CD4-positive, alpha-beta T cell (primary cell): ENCODE measurements around the gene BAIAP2. TPM values are rescaled to one million over a fixed set of nuclear protein-coding genes. Genes with fewer than 3 reads are reported as not detected.
A peak's percentile ranks its signal among the peaks of the same experiment; 100 is the strongest.
"Not testable (repeated sequence)": the region's sequence is repeated elsewhere in the genome, so short reads cannot be mapped to it uniquely, and the experiment has no call there.

Experiments
- ATAC-seq: fragments of 200-7000 bp; cut with Tn5 transposase; one replicate; pipeline ENCODE4 v1.10.0; 2022; ENCODE audit warnings: mild to moderate bottlenecking; ENCODE audit not compliant: poor library complexity
- CTCF ChIA-PET: fragments of 350-600 bp; sonication (Branson Sonifier 250); formaldehyde crosslinking; loops from one replicate; lab custom pipeline; 2021; ENCODE audit warnings: antibody characterized with exemption, inconsistent platforms; lab: Charles Lee
- POLR2A ChIA-PET: fragments of 350-600 bp; sonication (Branson Sonifier 250); formaldehyde crosslinking; loops from one replicate; lab custom pipeline; 2021; ENCODE audit warnings: antibody characterized with exemption, inconsistent platforms; lab: Charles Lee
- DNase-seq, 14 experiments: peaks; one replicate each; pipeline ENCODE4 v3.0.0-alpha.2; 2013 to 2020; ENCODE audit warnings: mixed read lengths in 2 of 14
- H3K27ac ChIP-seq, 2 donors: one replicate each; pipeline versions ENCODE4 v1.5.1 to v1.7.0; 2013; ENCODE audit warnings: low read length in 2 of 2, low read depth in 1 of 2, mild to moderate bottlenecking in 1 of 2
- H3K27me3 ChIP-seq, 2 experiments: 1 replicate in 1 of 2; 2 replicates in 1 of 2; pipeline versions ENCODE4 v1.6.1 to v1.7.0; 2013; ENCODE audit warnings: low read length in 2 of 2, control low read depth in 1 of 2, mild to moderate bottlenecking in 1 of 2, moderate library complexity in 1 of 2; ENCODE audit not compliant: insufficient read depth in 2 of 2, control insufficient read depth in 1 of 2
- H3K36me3 ChIP-seq: one replicate; pipeline ENCODE4 v1.6.1; 2013; ENCODE audit warnings: low read length, control low read depth; ENCODE audit not compliant: insufficient read depth
- H3K4me1 ChIP-seq: one replicate; pipeline ENCODE4 v1.6.1; 2013; ENCODE audit warnings: low read length, control low read depth; ENCODE audit not compliant: insufficient read depth
- H3K4me3 ChIP-seq: one replicate; pipeline ENCODE4 v1.5.1; 2013; ENCODE audit warnings: mild to moderate bottlenecking, low read length, moderate library complexity
- H3K9me3 ChIP-seq, 2 experiments: 1 replicate in 1 of 2; 2 replicates in 1 of 2; pipeline versions ENCODE4 v1.6.1 to v1.7.0; 2013; ENCODE audit warnings: low read length in 2 of 2, mild to moderate bottlenecking in 2 of 2, control low read depth in 1 of 2, moderate library complexity in 1 of 2; ENCODE audit not compliant: control insufficient read depth in 1 of 2, insufficient read depth in 1 of 2
- H3K27ac Mint-ChIP-seq: one replicate; pipeline ENCODE4 v1.8.0; 2020; ENCODE audit warnings: mixed read lengths
- H3K27me3 Mint-ChIP-seq: one replicate; pipeline ENCODE4 v1.8.0; 2021; ENCODE audit warnings: mixed read lengths
- H3K36me3 Mint-ChIP-seq: one replicate; pipeline ENCODE4 v1.8.0; 2021; ENCODE audit warnings: low read depth, mixed read lengths
- H3K4me1 Mint-ChIP-seq: one replicate; pipeline ENCODE4 v1.8.0; 2021; ENCODE audit warnings: low read depth, mixed read lengths
- H3K4me3 Mint-ChIP-seq: one replicate; pipeline ENCODE4 v1.8.0; 2020; ENCODE audit warnings: mild to moderate bottlenecking, mixed read lengths
- H3K9me3 Mint-ChIP-seq: one replicate; pipeline ENCODE4 v1.8.0; 2020; ENCODE audit warnings: mixed read lengths
- intact Hi-C, 2 experiments: fragments of 100-400 bp; cut with DNase I in 1 of 2; cut with micrococcal nuclease in 1 of 2; formaldehyde crosslinking; loops; one replicate each; pipeline versions ENCODE4 v1.15.1 to v1.9.0; 2023 to 2025; cut with DNase I, micrococcal nuclease
- total RNA-seq, 174 experiments: library from RNA in 2 of 174; stranded (reverse) in 2 of 174; gene quantifications; one replicate each; pipeline ENCODE4 v1.2.3 and lab custom pipeline; 2021 to 2026
- TF ChIP-seq, protein P1 (sequence below): fragments of 200-600 bp; IDR thresholded peaks from one replicate; pipeline ENCODE4 v1.8.0; 2022; ENCODE audit warnings: antibody characterized with exemption, mild to moderate bottlenecking

Gene BAIAP2
- total RNA-seq, 2 experiments from 2014 or later: 4.2 to 4.9 TPM

- Mint-ChIP-seq H3K4me3 (no peak overlapping the region), H3K9me3 (no peaks in the 10 kb centered on the region), H3K4me1 (no peaks in the 10 kb centered on the region), H3K27me3 (peaks cover 6% of the 10 kb centered on the region), H3K27ac (no peak overlapping the region), H3K36me3 (no peaks in the 10 kb centered on the region)
- no peak for DNase-seq
- no peak overlapping the region for H3K4me3 ChIP-seq
- no peak overlapping the region for H3K27ac ChIP-seq
- no peak for ATAC-seq
- ChIA-PET CTCF (no interaction called here), POLR2A (no interaction called here)
- intact Hi-C loops: no loop called here
- H3K9me3 ChIP-seq: no peaks in the 10 kb centered on the region
- TF ChIP-seq, protein P1, sequence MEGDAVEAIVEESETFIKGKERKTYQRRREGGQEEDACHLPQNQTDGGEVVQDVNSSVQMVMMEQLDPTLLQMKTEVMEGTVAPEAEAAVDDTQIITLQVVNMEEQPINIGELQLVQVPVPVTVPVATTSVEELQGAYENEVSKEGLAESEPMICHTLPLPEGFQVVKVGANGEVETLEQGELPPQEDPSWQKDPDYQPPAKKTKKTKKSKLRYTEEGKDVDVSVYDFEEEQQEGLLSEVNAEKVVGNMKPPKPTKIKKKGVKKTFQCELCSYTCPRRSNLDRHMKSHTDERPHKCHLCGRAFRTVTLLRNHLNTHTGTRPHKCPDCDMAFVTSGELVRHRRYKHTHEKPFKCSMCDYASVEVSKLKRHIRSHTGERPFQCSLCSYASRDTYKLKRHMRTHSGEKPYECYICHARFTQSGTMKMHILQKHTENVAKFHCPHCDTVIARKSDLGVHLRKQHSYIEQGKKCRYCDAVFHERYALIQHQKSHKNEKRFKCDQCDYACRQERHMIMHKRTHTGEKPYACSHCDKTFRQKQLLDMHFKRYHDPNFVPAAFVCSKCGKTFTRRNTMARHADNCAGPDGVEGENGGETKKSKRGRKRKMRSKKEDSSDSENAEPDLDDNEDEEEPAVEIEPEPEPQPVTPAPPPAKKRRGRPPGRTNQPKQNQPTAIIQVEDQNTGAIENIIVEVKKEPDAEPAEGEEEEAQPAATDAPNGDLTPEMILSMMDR: no peak
- H3K4me1 ChIP-seq: peaks cover 7% of the 10 kb centered on the region
- H3K27me3 ChIP-seq: no peaks in the 10 kb centered on the region
- H3K36me3 ChIP-seq: no peaks in the 10 kb centered on the region
These were observed 116.3 kb downstream of the BAIAP2 start for GRCh38 chr17:81151278-81151677.

- Mint-ChIP-seq H3K4me3 (no peak overlapping the region), H3K36me3 (no peaks in the 10 kb centered on the region), H3K9me3 (no peaks in the 10 kb centered on the region), H3K27me3 (peaks cover 6% of the 10 kb centered on the region), H3K4me1 (no peaks in the 10 kb centered on the region), H3K27ac (no peak overlapping the region)
- ChIA-PET CTCF (no interaction called here), POLR2A (interaction anchor here (0.6 kb wide), 1 partner anchor 729 kb away, joined by 3 read pairs; no protein-coding TSS in a partner anchor)
- Histone ChIP-seq H3K4me3 (no peak overlapping the region), H3K4me1 (peaks cover 7% of the 10 kb centered on the region), H3K36me3 (no peaks in the 10 kb centered on the region), H3K27me3 (no peaks in the 10 kb centered on the region), H3K9me3 (no peaks in the 10 kb centered on the region), H3K27ac (no peak overlapping the region)
- no peak for ATAC-seq
- intact Hi-C loops: no loop called here
- TF ChIP-seq, protein P1: no peak
- DNase-seq: no peak
These were observed 117.4 kb downstream of the BAIAP2 start for GRCh38 chr17:81152288-81152828.

GRCh38 chr17:81153340-81153803, 118.4 kb downstream of the BAIAP2 start:
- H3K4me1 Mint-ChIP-seq: no peaks in the 10 kb centered on the region
- TF ChIP-seq, protein P1: no peak
- intact Hi-C loops: no loop called here
- DNase-seq: peak in 4 of 14 experiments; percentile 8 to 76 (median 52)
- H3K4me3 Mint-ChIP-seq: no peak overlapping the region
- Histone ChIP-seq H3K27ac (no peak overlapping the region), H3K27me3 (no peaks in the 10 kb centered on the region), H3K36me3 (no peaks in the 10 kb centered on the region), H3K4me1 (peaks cover 7% of the 10 kb centered on the region), H3K4me3 (no peak overlapping the region), H3K9me3 (no peaks in the 10 kb centered on the region)
- ATAC-seq: peak; percentile 17
- H3K27ac Mint-ChIP-seq: peak overlapping the region; percentile 33
- ChIA-PET CTCF (no interaction called here), POLR2A (no interaction called here)
- H3K9me3 Mint-ChIP-seq: no peaks in the 10 kb centered on the region
- peaks cover 6% of the 10 kb centered on the region for H3K27me3 Mint-ChIP-seq
- no peaks in the 10 kb centered on the region for H3K36me3 Mint-ChIP-seq

GRCh38 chr17:81154016-81154415, 119.1 kb downstream of the BAIAP2 start:
- CTCF ChIA-PET, H3K27me3 Mint-ChIP-seq, H3K4me3 Mint-ChIP-seq, ATAC-seq, H3K27ac Mint-ChIP-seq, H3K9me3 ChIP-seq, H3K9me3 Mint-ChIP-seq, H3K36me3 Mint-ChIP-seq, H3K27ac ChIP-seq, intact Hi-C loops, H3K4me3 ChIP-seq, DNase-seq, POLR2A ChIA-PET, H3K4me1 Mint-ChIP-seq, H3K36me3 ChIP-seq, H3K4me1 ChIP-seq, H3K27me3 ChIP-seq: not testable (repeated sequence)
